HG03378 (cell line): ENCODE results near the gene DPP10.
A peak's percentile ranks its signal among the peaks of the same experiment; 100 is the strongest.
"Not testable (repeated sequence)": the region's sequence is repeated elsewhere in the genome, so short reads cannot be mapped to it uniquely, and the experiment has no call there.

Experiments used
- ATAC-seq: cut with Tn5 transposase; IDR thresholded peaks from one replicate; pipeline ENCODE4 v1.9.1; 2021; ENCODE audit warnings: mild to moderate bottlenecking, moderate library complexity; ENCODE audit not compliant: unreplicated experiment

DPP10 gene

GRCh38 chr2:114499101-114499500 lies 56.7 kb downstream of the DPP10 start:
- no peak for ATAC-seq

DNA sequence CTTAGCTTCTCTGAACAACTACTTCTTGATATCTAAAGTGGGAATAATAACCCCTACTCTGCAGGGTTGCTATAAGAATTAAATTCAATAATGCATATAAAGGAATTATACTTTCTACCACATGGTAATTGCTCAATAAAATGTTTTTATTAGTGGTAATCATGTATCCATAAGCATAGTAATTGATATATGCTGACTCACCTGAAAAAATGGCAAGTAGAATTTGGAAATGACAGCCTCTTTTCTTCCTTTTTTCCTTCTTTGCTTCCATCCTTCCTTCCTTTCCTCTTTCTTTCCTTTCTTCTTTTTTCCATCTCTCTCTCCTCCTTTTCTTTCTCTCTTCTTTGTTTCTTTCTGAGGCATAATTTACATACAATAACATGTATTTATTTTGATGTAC lies 65.3 kb downstream of the DPP10 start:
- no peak for ATAC-seq

DNA sequence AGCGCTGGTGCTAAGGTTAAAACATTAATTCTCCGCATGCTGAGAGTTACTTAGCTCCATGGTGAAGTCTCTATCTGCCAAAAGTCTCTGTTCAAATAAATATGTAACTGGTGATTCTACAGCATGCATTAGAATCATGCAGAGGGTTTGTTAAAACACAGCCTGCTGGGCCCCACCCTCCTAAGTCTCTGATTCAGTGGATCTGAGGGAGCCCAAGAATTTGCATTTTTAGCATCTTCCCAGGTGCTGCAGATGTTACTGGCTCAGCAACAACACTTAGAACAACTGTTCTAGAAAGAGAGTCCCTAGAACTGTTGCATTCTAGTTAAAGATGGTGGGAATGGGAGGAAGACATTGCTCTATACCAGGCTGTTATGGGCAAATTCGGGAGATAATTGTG lies 73.4 kb downstream of the DPP10 start:
- ATAC-seq: no peak

GRCh38 chr2:114517580-114517979 lies 75.1 kb downstream of the DPP10 start:
- no peak for ATAC-seq

DNA sequence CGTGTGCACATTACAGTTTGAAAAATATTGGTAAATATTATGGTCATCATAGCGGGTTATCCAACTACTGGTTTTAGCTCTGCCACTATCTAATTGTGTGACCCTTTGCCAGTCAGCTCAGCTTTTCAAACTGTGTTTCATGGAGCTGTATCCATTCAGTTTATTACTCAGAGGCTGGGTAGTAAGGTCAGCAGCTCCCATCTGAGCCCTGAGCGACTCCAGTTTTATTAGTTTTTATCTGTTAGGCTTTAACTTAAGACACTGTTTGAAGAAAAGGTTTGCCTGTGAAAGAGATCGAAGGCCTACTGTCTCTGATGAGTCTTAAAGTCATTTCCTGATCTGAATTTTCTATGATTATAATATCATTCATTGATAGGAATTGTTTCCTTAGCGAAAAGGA lies 76.3 kb downstream of the DPP10 start:
- no peak for ATAC-seq

DNA sequence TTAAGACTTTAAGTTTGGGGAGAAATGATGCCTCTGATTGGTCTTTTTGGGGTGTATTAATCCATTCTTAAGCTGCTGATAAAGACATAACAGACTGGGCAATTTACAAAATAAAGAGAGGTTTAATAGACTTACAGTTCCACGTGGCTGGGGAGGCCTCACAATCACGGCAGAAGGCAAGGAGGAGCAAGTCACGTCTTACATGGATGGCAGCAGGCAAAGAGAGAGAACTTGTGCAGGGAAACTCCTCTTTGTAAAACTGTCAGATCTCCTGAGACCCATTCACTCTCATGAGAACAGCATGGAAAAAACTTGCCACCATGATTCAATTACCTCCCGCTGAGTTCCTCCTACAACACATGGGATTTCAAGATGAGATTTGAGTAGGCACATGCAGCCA lies 80.2 kb downstream of the DPP10 start:
- not testable (repeated sequence) for ATAC-seq

GRCh38 chr2:114525955-114526354 lies 83.5 kb downstream of the DPP10 start:
- ATAC-seq: no peak

DNA sequence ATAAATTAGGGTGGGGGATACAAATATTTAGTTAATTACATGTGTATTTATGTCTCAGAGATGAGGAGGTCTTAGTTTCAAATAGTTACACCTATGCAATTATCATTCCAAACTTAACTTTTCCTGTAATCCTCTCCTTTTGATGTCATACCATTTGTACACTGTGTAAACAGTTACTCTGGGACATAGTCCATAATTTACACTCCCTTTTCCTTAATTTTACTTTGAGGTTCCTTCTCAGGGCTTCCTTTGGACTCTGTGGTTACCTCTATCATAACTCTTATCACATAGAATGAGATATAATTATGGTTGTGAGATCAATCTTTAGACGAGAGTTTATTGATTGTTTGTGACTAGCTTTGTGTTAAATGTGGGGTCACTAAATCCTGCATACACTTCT lies 84.4 kb downstream of the DPP10 start:
- no peak for ATAC-seq

DNA sequence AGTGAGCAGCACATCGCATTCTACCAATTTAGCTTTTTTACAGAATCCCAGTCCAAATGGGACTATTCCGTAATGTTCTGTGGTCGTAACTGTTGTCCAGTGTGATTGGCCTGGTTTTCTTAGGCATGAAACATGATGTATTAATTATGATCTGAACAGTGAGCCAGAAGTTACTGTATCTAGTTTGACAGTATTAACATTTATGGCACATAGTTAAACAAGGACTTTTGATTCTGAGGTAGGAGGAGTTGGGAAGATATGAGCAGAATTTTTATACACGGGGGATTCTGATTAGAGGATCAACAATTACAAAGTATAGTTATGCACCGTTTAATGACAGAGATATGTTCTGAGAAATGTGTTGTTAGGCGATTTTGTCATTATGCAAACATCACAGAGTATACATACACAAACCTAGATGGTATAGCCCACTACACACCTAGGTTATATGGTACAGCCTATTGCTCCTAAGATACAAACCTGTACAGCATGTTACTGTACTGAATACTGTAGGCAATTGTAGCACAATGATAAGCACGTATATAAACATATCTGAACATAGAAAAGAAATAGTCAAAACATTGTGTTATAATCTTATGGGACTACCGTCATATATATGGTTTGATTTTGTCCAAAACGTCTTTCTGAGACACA lies 85.0 kb downstream of the DPP10 start:
- no peak for ATAC-seq

DNA sequence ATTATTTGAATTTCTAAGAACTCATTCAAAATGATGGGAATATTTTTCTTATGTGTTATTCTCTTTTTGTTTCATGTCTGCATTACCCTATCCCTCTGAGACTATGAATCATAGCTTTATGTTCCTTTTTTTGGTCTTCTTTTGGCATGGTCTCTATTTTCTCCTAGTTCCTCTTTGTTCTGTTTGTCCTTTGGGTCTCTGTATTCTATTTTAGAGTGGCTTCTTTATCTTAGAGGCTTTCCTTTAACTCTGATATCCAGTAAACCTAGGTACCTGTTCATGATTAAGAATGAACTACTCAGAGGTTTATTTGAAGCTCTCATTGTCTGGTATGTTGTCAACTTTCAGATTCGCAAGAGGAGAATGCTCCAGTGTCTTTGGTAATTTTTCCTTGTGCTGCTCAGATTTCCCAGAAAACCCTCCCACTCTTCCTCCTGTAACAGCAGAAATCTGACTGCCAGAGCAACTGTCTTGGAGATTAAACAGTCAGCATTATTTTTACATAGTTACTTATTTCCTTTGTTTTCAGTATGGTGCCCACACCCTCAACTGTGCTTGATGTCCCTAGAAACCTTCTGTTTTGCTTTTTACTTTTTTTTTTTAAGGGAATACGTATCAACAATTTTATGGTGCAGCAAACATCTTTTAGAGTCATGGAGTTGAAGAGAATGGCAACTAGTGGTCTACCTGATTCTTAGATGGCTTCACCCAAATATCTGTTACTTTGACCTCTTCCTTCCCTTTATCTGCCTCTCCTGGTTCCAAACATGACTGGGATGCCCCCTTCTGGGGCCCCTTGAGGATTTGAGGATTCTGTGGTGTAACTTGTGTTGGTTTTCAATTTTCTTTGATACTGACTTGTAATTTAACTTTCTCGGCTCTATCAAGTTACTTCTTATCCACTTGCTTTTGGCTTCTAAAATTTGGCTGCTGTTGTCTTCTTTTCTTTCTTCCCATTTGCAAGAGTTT lies 92.0 kb downstream of the DPP10 start:
- no peak for ATAC-seq

GRCh38 chr2:114537777-114538176 lies 95.3 kb downstream of the DPP10 start:
- ATAC-seq: no peak

DNA sequence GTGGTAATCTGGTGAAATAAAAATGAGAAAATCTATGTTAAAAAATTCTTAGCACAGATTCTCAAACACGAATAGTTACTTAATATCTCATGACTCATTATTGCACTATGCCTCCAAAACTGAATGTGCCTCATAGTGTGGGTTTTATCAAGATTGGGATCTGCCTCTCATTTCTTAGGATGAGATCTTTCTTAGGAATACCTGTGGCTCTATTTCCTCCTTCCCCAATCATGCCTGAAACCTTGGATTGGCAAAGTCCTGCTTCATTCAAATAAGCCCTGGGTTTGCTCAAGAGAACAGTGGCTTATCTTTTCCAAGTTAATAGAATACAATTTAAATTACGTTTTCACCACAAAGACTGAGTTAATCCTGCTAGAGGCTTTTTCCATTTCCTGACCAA lies 100.3 kb downstream of the DPP10 start:
- ATAC-seq: no peak

DNA sequence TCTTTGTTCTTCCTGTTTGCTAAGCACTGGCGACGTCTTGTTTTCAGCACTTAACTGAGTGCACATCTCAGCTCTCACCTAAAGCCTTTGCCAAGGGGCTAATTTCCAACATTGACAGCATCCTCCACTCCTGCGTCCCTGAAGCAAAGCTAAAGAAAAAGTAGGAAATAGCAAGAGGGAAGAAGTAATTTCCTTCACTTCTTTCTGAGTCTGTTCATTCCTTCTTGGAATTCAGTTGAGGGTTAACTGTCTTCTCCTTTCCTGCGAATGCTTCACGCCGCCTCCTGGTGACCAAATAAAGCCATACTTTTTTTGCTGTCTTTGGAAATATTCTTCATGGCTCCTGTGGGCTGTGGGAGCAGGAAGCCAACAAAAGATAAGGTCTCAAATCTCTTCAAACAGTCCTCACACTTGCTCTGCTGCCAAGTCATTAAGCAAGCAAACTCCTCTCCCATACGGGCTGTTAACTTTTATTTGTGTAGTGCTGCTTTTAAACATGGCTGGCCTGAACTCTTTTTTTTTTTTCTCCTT lies 100.9 kb downstream of the DPP10 start:
- ATAC-seq: no peak

GRCh38 chr2:114545052-114545451 lies 102.6 kb downstream of the DPP10 start:
- ATAC-seq: no peak

- ATAC-seq: no peak
These were observed 104.1 kb downstream of the DPP10 start for GRCh38 chr2:114546531-114546930.

DNA sequence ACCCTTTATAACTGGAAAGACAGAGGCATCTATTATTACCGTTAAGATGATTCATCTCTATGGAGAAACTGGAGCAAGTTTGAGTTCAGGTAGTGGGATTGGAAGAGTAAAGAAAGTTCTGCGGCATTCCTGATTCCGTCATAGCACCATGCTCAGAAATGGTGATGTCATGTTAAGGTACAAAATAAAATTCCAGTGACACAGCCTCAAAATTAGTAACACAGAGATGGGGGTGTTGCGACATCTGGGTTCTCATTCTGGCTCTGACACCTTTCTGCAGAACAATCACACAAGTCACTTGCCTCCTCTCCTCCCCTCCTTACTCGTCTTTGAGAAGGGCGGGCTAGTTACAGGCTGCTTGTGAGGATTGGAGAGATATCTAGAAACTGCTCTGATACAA lies 105.7 kb downstream of the DPP10 start:
- ATAC-seq: no peak

- no peak for ATAC-seq
These were observed 107.9 kb downstream of the DPP10 start for GRCh38 chr2:114550364-114550763.

- ATAC-seq: peak; percentile 66
These were observed 108.7 kb downstream of the DPP10 start for GRCh38 chr2:114550895-114551793.

DNA sequence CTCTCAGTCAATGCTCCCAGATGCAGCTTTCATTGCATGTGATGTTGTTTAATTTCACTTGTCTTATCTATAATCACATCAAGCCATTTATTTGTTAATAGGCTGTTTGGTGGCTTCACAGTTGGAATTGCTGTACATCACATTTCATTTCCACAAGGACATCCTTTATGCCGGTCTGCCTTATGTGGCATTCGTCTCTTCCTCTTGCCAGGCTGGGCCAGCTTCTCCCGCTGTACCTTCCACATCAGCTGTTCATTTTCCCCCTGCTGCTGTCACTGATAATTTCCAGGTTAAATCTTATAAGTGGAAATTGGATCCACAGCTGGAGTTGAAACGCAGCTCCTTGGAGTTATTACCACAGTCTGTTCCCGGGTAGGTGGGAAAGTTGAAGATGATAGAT lies 110.6 kb downstream of the DPP10 start:
- ATAC-seq: no peak

GRCh38 chr2:114569166-114569565 lies 126.7 kb downstream of the DPP10 start:
- ATAC-seq: no peak

DNA sequence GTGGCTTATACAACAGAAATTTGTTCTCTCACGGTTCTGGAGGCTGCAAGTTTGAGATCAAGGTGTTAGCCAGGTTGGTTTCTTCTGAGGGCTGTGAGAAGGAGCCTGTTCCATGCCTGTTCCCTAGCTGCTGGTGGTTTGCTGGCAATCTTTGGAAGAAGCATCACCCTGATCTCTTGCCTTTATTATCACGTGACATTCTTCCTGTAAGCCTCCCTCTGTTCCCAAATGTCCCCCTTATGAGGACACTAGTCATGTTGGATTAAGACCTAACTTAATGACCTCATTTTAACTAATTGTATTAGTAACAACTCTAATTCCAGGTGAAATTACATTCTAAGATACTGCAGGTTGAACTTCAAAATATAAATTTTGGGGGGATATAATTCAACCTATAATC lies 135.2 kb downstream of the DPP10 start:
- ATAC-seq: no peak
